Middle frontal gyrus (tissue), 1 donor: Measurements from ENCODE around the gene TMEM59L.
"Not testable (repeated sequence)": the region's sequence is repeated elsewhere in the genome, so short reads cannot be mapped to it uniquely, and the experiment has no call there.

Source experiments
- DNase-seq: peaks from one replicate; pipeline ENCODE4 v3.0.0-alpha.2; 2015; ENCODE audit warnings: low spot score; ENCODE audit errors: extremely low spot score

Gene TMEM59L

DNA sequence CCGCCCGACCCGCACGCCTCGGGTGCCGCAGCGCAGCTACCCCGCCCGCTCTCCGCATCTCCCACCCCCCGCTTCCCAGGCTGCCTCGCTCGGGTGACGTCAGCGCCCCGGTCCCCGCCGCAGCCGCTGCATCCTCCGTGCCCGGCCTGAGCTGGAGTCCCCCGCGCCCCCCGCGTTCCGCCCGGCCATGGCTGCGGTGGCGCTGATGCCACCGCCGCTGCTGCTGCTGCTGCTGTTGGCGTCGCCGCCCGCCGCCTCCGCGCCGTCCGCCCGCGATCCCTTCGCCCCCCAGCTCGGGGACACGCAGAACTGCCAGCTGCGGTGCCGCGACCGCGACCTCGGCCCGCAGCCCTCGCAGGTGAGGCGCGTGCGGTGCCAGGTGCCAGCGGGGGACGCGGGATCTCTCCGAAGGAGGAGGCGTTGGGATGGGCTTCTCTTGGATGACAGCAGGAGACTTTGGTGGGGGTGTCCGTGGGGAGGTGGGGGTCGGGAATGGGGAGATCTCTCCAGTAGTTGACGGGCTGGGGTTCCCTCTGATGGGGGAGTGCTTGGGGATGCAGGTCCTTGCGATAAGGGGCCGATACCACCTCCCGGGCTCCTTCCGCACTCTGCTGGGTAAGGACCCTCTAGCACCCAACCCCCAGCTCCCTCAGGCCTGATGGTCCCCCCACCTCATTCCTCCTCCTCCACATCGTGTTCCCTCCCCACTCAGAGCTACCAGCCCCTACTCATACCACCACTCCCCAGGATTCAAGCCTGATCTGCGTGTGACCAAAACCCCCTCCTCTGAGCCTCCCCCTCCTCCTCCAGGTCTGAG is at the start of gene TMEM59L:
Gene TMEM59L (plus strand): TSS at position 99 of the 817 bp plus-strand sequence. CDS start 89 bp downstream, at position 188.
- no peak for DNase-seq

- no peak for DNase-seq
These were observed 45.7 kb upstream of the TMEM59L start for GRCh38 chr19:18566953-18567352.

DNA sequence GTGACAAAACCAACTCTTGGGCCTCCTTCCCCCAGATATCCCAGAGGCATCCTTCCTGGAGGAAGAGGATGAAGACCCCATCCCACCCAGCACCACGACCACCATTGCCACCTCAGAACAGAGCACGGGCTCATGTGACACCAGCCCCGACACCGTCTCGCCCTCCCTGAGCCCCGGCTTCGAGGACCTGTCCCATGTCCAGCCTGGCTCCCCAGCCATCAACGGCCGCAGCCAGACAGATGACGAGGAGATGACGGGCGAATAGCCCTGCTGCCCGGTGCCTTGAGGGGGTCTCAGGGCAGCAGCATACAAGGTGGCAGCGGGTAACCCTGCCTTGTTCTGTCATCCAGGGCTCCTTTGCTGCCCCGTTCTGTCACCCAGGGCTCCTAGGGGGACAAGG is 44.3 kb upstream of the TMEM59L start:
- no peak for DNase-seq

DNA sequence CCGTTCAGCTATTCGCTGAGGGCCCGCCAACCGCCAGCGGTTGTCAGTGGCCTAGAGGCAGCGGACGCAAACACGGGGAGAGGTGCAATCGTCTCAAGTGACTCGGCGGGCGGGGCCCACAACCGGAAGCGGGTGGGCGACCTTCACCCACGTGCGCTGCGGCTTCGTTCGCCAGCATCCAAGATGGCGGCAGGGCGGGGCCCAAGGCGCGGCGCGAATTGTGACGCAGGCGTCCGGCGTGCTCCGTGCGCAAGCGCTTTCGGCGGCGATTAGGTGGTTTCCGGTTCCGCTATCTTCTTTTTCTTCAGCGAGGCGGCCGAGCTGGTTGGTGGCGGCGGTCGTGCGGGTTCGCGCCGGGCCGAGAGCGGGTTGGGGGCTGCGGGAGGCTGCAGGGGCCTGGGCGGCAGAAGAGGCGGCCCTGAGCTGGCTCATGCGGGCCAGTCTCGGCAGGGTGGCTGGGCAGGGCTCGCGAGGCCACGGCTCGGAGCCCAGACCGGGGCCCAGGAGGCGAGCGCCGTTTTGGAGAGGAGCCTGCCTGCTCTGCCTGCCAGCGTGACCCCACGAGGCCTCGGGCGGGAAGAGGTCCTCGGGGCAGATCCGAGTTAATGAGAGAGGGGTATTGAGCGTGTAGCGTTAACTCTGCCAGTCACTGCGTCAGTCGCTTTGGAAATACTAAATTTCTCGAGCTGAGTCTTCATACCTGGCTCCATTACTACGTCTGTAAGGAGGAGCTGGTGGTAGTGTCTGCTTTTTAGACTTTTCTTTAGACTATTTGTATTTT is 40.9 kb upstream of the TMEM59L start, which contains the start of gene UBA52:
Gene UBA52 (plus strand): TSS at position 294 of the 781 bp plus-strand sequence. CDS start 1,444 bp downstream, outside the sequence.
- peak; percentile 97 for DNase-seq

DNA sequence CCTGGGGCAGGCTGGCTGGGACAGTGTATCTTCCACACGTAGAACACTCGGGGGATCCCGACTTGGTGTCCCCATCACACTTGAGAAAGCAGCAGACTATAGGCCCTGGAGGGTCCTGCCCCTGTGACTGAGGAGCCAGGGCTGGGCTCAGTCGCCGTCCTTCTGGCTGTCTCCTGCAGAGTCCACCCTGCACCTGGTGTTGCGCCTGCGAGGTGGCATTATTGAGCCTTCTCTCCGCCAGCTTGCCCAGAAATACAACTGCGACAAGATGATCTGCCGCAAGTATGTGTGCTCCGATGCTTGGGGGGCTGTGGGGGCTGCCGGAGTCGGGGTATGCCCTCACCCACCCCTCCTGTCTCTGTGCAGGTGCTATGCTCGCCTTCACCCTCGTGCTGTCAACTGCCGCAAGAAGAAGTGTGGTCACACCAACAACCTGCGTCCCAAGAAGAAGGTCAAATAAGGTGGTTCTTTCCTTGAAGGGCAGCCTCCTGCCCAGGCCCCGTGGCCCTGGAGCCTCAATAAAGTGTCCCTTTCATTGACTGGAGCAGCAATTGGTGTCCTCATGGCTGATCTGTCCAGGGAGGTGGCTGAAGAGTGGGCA is 37.9 kb upstream of the TMEM59L start:
- DNase-seq, result no peak

DNA sequence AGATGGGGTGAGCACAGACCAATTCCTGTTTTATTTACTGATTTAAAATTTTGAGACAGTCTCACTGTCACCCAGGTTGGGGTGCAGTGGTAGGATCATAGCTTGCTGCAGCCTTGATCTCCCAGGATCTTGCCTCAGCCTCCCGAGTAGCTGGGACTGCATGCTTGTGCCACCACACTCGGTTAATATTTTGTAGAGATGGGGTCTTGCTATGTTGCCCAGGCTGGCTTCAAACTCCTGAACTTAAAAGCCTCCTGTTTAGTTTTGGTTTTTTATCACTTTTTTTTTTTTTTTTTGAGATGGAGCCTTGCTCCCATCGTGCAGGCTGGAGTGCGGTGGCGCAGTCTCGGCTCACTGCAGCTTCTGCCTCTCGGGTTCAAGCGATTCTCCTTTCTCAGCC is 36.3 kb upstream of the TMEM59L start:
- DNase-seq, result no peak

DNA sequence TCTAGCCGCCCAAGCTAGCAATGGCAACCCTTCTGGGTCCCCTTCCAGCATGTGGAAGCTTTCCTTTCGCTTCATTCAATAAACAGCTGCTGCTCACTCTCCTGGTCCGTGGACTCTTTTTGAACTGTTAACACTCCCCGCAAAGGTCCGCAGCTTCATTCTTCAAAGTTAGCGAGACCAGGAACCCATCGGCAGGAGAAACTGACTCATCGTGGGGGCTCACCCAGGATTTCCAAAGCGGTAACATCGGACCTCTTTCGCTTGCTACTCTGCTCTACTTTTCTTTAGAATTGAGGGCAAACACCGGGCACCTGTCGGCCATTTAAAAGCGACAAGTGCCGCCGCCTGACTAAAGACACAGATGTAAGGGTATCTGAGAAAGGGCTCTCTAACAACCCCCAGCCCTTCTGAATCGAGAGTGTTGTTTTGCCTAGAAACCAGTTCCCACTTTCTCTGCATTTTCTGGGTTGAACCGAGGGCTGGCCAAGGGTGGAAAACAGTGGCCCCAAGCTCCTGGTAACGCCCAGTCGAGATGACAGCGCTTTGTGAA is 35.2 kb upstream of the TMEM59L start:
- DNase-seq, result no peak

DNA sequence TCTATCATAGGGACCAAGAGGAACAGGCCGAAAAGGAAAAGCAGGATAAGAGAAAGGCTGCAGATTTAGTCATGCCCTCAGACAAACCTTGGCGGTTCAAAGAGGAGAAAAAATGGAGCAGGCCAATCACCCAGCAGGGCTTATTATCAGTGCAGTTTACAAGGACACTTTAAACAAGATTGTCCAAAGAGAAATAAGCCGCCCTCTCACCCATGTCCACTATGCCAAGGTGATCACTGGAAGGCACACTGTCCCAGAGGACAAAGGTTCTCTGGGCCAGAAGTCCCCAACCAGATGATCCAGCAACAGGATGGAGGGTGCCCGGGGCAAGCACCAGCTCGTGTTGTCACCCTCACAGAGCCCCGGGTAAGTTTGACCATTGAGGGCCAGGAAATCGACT is 32.4 kb upstream of the TMEM59L start:
- no peak for DNase-seq

DNA sequence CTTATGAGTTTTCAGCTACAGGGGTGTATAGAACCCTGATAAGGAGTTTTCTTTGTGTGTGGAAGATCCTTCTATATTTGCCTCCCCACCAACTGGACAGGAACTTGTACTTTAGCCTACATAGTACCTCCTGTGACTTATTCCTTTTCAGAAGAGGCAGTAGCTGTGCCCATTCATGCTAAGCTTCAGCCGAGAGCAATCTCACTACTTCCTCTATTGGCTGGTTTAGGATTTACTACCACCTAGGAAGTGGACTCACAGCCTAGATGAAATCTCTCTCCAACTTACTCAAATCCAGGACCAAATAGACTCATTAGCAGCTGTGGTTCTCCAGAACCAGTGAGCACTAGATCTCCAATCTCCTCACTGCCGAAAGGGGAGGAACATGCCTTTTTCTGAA is 26.4 kb upstream of the TMEM59L start:
- no peak for DNase-seq

- no peak for DNase-seq
These were observed 25.1 kb upstream of the TMEM59L start for GRCh38 chr19:18587561-18587960.

DNA sequence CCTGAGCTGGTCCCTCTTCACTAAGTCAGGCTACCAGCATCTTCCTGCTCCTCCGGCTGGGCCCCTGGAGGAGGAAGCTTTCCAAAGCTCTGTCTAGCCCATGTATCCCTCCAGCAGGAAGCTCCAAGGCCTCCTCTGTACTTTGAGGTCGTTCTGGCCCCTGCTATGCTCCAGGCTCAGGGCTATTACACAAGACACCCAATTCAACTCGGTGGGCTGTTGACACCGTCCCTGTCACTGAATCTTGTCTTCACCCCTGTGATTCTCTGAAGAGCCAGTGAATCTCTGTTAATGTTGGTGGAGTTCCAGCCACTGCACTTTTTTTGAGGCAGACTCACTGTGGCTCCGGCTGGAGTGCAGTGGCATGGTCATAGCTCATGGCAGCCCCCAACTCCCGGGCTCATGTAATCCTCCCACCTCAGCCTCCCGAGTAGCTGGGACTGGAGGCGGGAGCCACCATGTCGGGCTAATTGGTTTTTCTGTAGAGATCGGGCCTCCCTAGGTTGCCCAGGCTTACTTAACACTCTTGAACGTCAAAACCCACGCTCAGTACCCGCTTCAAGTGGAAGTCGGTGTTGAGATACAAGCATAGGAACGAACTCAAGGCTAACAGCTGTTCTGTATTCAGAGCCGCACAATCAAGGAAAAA is 24.6 kb upstream of the TMEM59L start:
- DNase-seq, result no peak

- peak; percentile 51 for DNase-seq
These were observed 23.9 kb upstream of the TMEM59L start, which contains the start of gene REX1BD for GRCh38 chr19:18588611-18589379. Gene REX1BD, plus strand, starts transcription at chr19:18588798. Its CDS starts 4 bp downstream, at chr19:18588802.

- no peak for DNase-seq
These were observed 23.0 kb upstream of the TMEM59L start for GRCh38 chr19:18589380-18590272.

DNA sequence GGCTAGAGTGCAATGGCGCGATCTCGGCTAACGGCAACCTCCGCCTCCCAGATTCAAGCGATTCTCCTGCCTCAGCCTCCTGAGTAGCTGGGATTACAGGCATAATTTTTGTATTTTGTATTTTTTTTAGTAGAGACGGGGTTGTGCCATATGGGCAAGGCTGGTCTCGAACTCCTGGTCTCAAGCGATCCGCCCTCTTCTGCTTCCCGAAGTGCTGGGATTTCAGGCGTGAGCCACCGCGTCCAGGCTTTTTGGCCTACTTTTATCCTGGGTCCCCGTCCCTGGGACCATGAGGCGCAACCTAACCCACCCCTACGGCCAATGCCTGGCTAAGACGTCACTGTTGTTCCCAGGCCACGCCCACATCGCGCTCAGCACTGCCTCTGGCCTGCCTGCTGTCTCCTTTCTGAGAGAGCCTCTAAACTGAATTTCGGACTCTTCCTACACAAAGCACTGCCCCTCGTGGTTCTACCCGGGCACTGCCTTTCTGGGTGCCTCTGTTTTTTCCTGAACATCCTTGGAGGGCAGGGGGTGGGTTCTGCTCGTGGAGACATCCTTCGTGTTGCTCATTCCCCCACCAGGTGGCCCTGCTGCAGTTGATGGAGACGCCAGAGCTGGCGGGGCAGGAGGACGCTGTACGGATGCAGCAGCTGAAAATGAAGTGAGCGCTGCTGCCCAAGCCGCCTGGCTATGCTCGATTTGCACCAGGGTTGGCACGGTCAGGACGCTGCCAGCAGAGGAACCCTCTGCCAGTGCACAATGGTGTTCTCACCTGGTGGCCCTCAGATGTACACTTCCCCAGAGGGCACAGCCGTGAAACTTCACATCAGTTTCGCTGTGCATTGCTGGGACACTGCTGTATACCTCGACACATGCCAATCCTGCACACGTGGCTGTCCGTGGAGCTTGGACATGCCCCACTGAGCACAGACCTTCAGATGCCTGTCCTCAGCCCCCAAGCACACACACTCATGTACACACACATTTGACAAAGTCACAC is 22.1 kb upstream of the TMEM59L start:
- peak; percentile 85 for DNase-seq

DNA sequence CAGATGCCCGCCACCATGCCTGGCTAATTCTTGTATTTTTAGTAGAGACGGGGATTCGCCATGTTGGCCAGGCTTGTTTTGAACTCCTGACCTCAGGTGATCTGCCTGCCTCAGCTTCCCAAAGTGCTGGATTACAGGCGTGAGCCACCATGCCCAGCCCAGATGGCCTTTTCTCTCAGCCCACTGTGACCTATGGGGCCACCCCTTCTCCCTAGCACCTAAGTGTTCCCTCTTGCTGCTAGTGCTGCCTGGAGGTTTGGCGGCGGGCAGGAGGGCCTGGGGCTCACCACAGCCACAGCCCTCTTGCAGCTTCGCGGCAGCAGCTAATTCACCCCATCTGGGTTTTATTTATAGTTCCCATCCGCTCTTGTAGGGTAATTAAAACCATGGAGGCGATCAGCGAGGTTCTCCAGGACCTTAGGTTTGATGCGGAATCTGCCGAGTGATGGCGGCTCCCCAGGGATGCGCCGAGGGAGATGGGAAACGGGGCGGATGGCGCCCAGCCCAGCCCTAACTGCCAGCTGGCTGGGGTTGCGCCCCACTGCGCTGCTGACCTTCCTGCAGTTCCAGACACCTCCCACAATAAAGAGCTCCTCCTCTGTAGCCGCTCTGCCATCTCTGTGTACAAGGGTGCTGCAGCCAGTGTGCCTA is 20.8 kb upstream of the TMEM59L start:
- no peak for DNase-seq

DNA sequence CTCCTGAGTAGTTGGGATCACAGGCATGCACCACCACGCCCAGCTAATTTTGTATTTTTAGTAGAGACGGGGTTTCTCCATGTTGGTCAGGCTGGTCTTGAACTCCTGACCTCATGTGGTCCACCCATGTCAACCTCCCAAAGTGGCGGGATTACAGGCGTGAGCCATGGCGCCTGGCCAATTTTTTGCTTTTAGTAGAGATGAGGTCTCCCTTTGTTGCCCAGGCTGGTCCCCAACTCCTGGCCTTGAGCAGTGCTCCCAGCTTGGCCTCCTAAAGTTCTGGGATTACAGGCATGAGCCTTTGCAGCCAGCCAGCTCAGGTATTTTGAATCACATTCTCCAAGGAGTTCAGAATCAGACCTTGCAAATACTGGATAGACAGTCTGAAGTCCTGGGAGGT is 19.9 kb upstream of the TMEM59L start:
- DNase-seq, result not testable (repeated sequence)

DNA sequence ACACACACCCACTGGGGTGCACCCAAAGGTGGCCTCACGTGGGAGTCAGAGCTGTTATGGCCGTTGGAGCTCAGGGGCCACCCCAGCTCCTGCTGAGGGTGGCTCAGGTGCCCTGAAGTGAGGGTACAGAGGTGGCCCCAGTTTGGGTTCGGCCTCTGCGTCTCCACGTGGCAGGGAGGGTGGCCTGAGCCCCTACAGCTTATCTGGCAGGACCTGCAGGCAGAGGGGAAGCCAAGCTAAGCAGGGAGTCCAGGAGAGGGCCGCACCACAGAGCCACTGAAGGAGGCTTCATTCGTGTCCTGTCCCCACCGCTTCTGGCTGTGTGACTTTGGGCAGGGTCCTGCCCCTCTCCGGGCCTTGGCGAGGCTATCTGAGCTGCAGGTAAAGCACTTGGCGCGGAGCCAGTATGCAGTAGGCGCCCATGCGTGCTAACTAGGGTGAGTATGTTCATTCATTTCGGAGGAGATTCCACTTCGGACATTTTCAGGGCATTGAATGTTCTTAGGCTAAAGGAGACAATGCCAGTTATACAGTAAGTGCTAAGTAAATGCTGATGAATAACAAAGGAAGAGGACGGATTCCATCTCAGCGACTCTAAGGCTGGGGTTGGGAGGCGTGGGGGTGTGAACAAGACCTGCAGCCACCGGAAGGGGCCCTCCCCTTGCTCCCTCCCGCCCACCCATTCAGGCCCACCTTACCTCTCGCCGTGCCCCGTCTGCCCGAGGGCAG is 19.1 kb upstream of the TMEM59L start:
- no peak for DNase-seq
